Gastrocnemius medialis (tissue), 4 donors: ENCODE measurements around the gene BMP2K.

Experiments used
- CTCF ChIP-seq, 5 experiments: fragments of 450-650 bp in 3 of 5; fragments of 200-600 bp in 2 of 5; sonication (generic) in 2 of 5; IDR thresholded peaks in 4 of 5; conservative IDR thresholded peaks in 1 of 5; 1 replicate in 4 of 5; 2 replicates in 1 of 5; pipeline ENCODE4 v1.5.1; 2016 to 2019; ENCODE audit warnings: antibody characterized with exemption in 5 of 5, mild to moderate bottlenecking in 3 of 5, moderate library complexity in 3 of 5
- POLR2A ChIP-seq, 2 donors: fragments of 450-650 bp; IDR thresholded peaks; one replicate each; pipeline ENCODE4 v1.6.1; 2017; ENCODE audit warnings: antibody characterized with exemption in 2 of 2, mild to moderate bottlenecking in 2 of 2, moderate library complexity in 2 of 2

- TF ChIP-seq CTCF (IDR thresholded peaks at IDR 0.05 in 4 of 5, conservative IDR thresholded peaks at IDR 0.05 in 1 of 5) (no peak), POLR2A (IDR thresholded peaks at IDR 0.05) (no peak)
These were observed 169.6 kb downstream of the BMP2K start for GRCh38 chr4:78945651-78946179.
